ENCODE results near the gene PHACTR2.

Gene PHACTR2

GRCh38 chr6:143742070-143742954 is 64.5 kb downstream of the PHACTR2 start:
- Histone ChIP-seq H3K9ac (no peak overlapping the region), H3K79me2 (ENCODE audit: insufficient read depth, low read depth) (no peaks in the 10 kb centered on the region), H2AFZ (ENCODE audit: low read depth) (no peak overlapping the region), H3K4me2 (no peak overlapping the region), H3K4me1 (ENCODE audit: low read depth, poor library complexity, severe bottlenecking) (no peaks in the 10 kb centered on the region), H3K36me3 (ENCODE audit: insufficient read depth) (no peaks in the 10 kb centered on the region), H3K27me3 (ENCODE audit: insufficient read depth, low read depth) (no peaks in the 10 kb centered on the region), H3K4me3 (IDR thresholded peaks at IDR 0.05; ENCODE audit: insufficient read depth, low read depth, low read length) (no peak overlapping the region), H3K27ac (no peak overlapping the region), H4K20me1 (ENCODE audit: insufficient read depth) (no peaks in the 10 kb centered on the region)
- no peak for TF ChIP-seq CTCF (conservative IDR thresholded peaks at IDR 0.05; ENCODE audit: low read depth, low read length)

- Histone ChIP-seq H3K79me2 (ENCODE audit: insufficient read depth, low read depth) (no peaks in the 10 kb centered on the region), H3K4me2 (no peak overlapping the region), H3K9ac (no peak overlapping the region), H2AFZ (ENCODE audit: low read depth) (no peak overlapping the region), H3K4me1 (ENCODE audit: low read depth, poor library complexity, severe bottlenecking) (no peaks in the 10 kb centered on the region), H4K20me1 (ENCODE audit: insufficient read depth) (no peaks in the 10 kb centered on the region), H3K27me3 (ENCODE audit: insufficient read depth, low read depth) (no peaks in the 10 kb centered on the region), H3K27ac (no peak overlapping the region), H3K4me3 (IDR thresholded peaks at IDR 0.05; ENCODE audit: insufficient read depth, low read depth, low read length) (no peak overlapping the region), H3K36me3 (ENCODE audit: insufficient read depth) (no peaks in the 10 kb centered on the region)
- no peak for TF ChIP-seq CTCF (conservative IDR thresholded peaks at IDR 0.05; ENCODE audit: low read depth, low read length)
These were observed 65.1 kb downstream of the PHACTR2 start for GRCh38 chr6:143742955-143743255.

- Histone ChIP-seq H3K4me3 (IDR thresholded peaks at IDR 0.05; ENCODE audit: insufficient read depth, low read depth, low read length) (no peak overlapping the region), H2AFZ (ENCODE audit: low read depth) (no peak overlapping the region), H3K9ac (no peak overlapping the region), H3K36me3 (ENCODE audit: insufficient read depth) (no peaks in the 10 kb centered on the region), H3K27ac (no peak overlapping the region), H3K4me2 (no peak overlapping the region), H4K20me1 (ENCODE audit: insufficient read depth) (no peaks in the 10 kb centered on the region), H3K27me3 (ENCODE audit: insufficient read depth, low read depth) (no peaks in the 10 kb centered on the region), H3K79me2 (ENCODE audit: insufficient read depth, low read depth) (no peaks in the 10 kb centered on the region), H3K4me1 (ENCODE audit: low read depth, poor library complexity, severe bottlenecking) (no peaks in the 10 kb centered on the region)
- TF ChIP-seq CTCF (conservative IDR thresholded peaks at IDR 0.05; ENCODE audit: low read depth, low read length) = no peak
These were observed 65.8 kb downstream of the PHACTR2 start for GRCh38 chr6:143743301-143744166.

- TF ChIP-seq CTCF (conservative IDR thresholded peaks at IDR 0.05; ENCODE audit: low read depth, low read length) = no peak
- Histone ChIP-seq H4K20me1 (ENCODE audit: insufficient read depth) (no peaks in the 10 kb centered on the region), H3K9ac (no peak overlapping the region), H3K4me2 (no peak overlapping the region), H3K79me2 (ENCODE audit: insufficient read depth, low read depth) (no peaks in the 10 kb centered on the region), H3K36me3 (ENCODE audit: insufficient read depth) (no peaks in the 10 kb centered on the region), H3K27ac (no peak overlapping the region), H2AFZ (ENCODE audit: low read depth) (no peak overlapping the region), H3K27me3 (ENCODE audit: insufficient read depth, low read depth) (no peaks in the 10 kb centered on the region), H3K4me1 (ENCODE audit: low read depth, poor library complexity, severe bottlenecking) (no peaks in the 10 kb centered on the region), H3K4me3 (IDR thresholded peaks at IDR 0.05; ENCODE audit: insufficient read depth, low read depth, low read length) (no peak overlapping the region)
These were observed 66.9 kb downstream of the PHACTR2 start for GRCh38 chr6:143744551-143745165.

Measured in KMS-11 (cell line).